GM21423 (cell line): ENCODE data around the gene NCK2.

Source experiments
- ATAC-seq: cut with Tn5 transposase; IDR thresholded peaks from one replicate; pipeline ENCODE4 v1.9.1; 2021; ENCODE audit warnings: mild to moderate bottlenecking, moderate library complexity; ENCODE audit not compliant: unreplicated experiment

Gene NCK2

DNA sequence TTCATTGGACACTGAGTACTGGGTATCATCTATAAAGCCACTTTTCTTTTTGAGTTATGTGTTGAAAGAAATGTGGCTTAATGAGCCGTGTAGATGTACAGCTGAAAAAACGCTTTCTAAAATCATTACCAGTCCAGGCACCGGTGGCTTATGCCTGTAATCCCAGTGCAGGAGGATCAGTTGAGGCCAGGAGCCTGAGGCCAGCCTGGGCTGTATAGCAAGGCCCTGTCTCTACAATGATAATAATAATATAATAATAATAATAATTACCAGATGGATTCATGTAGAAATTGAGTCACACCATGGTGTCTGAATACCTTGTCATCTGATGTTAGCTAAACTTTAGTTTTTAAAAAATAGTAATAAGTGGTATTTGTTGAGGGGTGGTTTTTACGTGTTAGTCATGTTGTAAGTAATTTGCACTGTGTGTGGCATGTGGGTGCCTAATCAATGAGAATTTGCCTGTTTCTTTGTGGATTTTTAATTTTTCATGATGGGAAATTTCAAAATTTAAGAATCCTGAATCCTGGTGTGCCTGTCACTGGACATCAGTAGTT lies 30.1 kb downstream of the NCK2 start:
- no peak for ATAC-seq

DNA sequence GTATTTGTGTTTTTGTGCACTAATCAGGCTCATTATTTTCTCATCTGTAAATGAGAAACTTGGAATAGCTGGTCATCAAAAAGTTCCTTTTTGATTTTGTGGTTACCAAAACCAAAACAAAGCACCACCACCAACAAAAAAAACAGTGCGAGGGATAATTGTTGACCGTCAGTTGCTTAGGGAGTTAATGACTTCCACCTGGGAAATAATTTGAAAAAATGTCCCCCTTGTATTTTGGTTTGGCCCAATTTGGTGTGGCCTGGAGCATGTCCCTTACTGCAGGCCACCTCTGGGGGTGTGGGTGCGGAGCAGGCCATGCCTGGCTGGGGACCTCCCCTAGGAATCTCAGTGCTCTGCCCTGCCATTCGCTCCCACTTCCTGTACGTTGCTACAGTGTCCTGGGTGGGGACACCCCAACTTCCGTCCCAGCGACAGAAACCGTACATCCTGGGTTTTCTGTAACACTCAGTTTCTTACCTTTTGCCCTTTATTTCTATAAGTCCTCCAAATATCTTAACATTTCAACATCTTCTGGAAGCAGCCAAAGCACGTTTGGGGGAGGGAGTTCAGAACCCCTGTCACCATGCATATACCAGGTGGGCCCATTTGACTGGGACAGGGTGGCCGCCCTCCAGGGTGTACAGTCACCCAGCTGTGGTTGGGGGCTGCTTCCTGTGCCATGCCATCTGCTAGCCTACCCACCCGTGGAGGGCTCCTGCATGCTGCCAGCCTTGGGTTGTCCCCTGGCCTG lies 31.3 kb downstream of the NCK2 start:
- peak; percentile 48 for ATAC-seq

DNA sequence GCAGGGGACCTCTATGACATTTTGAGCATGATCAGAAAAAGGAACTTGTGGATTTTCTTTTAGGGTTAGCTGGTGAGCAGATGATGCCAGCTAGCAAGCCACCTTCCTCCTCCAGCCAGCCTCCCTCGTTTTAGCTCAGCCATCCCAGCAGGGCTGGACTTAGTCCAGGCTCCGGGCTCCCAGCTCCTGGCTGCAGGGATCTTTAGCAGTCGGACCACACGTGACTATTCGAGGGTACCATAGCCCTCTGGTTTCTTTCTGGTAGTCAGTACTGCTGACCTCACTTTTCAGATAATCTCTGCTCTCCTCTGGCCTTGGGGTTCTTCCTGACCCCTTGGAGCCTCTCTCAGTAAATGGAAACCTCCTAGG lies 31.8 kb downstream of the NCK2 start:
- no peak for ATAC-seq

DNA sequence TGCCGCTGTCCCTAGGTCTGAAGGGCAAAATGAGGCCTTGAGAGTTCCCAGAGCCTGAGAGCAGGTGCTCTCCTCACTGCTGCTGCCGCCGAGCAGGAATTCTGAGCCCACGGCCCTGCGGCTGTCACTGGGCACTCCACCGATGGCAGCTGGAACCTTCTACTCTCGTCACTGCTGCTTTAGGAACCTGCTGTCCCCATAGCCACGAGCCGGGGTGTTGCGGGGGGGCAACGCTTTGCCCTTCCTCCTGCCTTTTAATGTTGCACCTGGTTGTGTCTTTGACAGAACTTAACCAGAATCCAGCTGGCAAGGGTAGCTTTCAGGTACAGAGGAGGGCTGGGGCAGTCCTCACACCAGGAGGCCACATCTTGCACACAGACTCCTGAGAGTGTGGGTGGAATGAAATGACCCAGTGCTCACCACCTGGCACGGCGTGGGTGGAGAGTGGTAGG lies 32.3 kb downstream of the NCK2 start:
- no peak for ATAC-seq

DNA sequence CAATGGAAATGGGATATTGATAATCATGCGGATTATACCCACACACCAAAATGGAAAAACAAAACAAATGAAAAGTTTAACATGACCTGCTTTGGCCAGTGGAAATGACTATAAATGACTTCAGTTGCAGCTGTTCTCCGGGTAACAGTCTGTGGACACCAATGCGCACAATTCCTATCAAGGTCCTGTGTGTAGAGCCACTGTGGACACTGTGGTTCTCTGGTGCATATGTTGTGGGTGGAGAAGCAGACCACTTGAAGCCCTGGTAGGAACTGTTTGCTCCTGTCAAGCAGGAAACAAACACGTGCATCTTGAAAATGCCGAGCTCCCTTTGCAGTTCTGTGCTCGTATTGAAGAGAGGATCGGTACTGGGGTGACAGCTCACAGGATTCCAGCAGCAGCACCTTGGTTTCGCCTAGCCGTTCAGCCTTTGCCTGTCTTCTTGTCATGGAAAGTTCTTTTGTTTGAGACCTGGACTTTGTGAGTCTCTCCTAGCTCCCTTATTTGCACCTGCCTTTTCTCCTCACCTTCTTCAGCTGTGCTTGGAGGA lies 32.9 kb downstream of the NCK2 start:
- ATAC-seq, result no peak

DNA sequence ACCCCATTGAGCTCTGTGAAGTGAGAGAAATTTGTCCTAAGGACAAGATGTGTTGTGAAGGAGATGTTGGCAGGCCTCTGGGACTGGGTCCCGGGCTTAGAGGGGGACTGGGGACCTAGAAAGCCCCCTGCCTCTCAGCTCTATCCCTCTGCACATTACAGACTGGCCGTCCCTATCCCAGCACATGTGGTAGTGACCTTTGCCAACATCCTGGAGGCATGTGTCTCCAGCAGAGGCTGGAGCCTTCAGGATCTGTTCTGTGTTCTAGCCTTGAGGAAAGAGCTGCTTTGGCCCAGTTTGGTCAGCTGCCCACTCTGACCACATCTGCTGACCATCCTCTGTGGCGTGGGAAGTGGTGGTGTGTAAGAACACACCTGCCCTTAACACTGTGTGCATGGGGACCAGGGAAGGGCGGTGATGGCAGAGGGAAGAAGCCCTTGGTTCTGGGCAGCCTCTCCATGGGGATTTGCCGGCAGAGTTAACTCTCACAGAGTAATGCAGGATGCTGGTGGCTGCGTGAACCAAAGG lies 33.4 kb downstream of the NCK2 start:
- ATAC-seq, result no peak

DNA sequence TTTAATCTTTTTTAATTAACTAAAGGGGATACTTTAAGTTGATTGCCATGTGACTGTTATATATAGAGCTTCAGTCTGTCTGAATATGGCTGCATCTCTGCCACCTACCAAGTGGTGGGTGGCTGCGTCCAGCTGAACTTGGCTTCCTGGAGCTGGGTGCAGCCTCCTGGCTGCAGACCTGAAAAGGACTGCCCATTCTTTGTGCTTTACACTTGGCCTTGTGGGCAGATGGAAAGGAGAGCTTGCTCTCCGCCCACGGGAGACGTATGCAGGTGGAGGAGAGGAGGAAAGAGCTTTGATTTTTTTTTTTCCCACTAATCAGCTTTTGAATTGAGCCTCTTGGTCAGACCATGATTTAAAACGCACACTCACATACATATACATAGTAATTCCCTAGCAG lies 34.7 kb downstream of the NCK2 start:
- no peak for ATAC-seq

DNA sequence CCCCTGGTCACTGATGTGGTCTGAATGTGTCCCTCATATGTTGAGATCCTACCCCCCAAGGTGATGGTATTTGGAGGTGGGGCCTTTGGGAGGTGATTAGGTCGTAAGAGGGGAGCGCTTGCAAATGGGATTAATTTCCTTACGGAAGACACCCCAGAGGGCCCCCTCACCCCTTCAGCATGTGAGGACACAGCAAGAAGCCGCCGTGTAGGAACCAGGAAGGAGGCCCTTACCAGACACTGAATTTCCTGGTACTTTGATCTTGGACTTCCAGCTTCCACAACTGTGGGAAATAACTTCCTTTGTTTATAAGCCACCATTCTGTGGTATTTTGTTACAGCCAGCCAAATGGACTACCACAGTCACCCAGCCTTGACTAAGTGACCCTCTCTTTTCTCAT lies 35.9 kb downstream of the NCK2 start:
- no peak for ATAC-seq

DNA sequence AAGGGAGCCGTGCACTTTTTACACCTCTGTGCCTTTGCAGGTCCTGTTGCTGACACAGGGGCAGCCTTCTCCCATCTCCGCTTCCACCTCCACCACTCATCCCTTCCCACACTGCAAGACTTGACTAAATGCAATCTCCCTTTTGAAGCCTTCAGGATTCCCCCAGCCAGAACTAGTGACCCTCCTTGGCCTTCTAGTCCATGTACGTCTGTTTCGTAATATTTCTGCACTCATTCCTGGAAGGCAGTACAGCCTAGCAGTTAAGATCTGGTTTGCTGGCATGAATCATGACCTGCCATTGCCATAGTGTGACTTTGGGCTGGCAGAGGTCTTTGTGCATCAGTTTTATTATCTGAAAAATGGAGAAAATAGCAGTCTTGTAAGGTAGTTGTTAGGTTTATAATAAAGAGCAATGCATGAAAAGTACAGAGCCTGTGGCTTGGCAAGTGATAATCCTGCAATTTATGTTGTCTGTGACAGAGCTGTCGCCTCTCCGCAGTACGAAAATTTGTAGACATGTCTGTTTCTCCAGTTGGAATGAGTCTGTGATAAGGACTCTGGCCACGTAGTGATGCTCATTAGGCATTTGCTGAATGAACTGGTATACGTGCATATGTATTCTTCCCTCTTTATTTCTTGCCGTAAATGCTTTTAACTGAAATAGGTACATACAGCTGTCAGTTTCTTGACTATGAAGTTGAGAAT lies 36.7 kb downstream of the NCK2 start:
- no peak for ATAC-seq

DNA sequence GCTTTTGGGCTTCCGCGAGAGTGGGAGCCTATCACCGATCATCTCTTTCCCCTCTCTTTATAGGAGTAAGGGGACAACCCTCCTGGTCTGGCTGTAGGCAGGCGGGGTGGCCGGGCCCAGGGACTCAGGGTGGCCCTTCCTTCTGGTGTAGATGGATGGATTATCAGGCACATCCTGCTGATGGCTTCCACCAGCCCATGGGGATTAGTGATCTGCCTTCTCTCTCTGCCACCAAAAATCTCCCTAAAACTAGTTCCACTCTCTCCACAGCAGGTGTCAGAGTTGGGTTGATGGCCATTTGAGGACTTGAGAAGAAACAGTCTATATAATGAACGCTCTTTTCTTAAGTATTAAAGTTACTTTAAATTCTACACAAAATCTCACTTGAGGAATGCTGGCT lies 37.4 kb downstream of the NCK2 start:
- no peak for ATAC-seq

DNA sequence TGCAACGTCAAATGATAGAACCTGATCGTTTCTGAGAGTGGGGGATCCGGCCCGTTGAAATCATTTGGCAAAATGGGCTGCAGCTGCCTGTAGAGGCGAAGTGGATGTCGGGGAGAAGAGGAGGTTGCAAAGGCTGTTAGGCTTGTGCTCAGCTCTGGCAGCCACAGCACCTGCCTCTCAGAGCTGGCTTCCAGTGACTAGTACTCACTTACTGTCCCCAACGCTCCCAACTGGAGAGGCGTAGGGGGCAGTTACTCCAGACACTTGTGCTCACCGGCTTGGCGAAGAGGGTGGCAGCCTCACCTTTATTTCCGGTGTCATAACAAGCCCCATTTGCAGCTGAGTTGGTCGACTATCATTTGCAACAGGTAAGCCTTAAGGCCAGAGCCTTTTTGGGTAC lies 37.9 kb downstream of the NCK2 start:
- no peak for ATAC-seq

DNA sequence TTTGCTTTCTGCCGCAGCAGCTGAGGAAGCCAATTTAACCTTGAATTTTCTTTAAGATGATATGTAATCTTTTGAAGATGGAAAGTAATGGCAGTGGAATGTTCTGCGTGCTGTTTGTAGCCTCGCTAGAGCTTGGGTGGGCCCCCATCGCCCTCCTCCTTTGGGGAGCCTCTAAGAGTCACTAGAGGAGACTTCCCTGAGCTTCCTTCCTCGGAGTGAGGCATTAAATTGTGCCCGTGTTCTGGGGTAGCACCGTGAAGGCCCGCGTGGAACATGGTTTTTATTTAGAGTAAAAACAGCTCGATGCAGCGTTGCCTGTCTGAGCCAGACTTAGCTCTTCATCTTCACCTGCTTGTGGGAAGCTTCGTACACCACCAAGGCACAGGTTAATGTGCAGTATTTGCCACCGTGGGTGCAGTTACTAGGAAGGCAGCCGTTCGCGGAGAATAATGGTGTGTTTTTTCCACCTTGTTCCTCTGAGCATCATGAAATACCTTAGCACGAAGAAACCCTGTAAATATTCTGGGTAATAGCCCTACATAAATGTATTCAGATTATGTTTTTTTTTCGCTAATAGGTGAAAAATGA lies 38.5 kb downstream of the NCK2 start:
- no peak for ATAC-seq

DNA sequence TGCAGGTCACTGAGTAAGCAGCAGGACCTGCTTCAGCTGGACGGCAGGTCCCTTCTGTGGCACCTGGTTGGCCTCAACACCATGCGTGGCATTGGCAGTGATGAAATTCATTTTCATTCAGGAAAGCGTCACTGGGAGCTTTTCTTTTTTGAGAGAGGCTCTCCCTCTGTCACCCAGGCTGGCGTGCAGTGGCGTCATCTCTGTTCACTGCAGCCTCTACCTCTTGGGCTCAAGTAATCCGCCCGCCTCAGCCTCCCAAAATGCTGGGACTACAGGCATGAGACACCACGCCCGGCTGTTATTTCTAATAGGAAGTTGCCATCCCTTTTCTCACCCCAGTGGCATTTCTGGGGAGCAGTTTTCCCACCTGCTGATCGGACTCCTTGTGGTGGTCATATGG lies 39.3 kb downstream of the NCK2 start:
- no peak for ATAC-seq

DNA sequence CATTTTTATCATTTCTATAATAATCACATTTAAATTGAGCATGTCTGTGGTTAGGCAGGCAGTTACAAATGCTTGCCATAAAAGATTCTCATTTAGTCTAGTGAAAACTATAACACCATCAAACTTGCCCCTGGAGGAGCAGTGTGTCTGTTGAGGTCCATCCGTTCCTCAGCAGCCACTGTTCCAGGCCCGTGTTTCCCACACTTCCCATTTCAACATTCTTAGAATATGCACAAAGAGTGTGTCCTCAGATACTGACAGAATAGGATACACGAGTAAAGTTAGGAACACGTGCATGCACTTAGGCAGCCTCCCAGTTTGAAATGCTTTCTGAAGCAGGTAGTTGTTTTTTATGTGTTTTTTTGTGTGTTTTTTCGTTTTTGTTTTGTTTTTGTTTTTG lies 39.9 kb downstream of the NCK2 start:
- no peak for ATAC-seq

DNA sequence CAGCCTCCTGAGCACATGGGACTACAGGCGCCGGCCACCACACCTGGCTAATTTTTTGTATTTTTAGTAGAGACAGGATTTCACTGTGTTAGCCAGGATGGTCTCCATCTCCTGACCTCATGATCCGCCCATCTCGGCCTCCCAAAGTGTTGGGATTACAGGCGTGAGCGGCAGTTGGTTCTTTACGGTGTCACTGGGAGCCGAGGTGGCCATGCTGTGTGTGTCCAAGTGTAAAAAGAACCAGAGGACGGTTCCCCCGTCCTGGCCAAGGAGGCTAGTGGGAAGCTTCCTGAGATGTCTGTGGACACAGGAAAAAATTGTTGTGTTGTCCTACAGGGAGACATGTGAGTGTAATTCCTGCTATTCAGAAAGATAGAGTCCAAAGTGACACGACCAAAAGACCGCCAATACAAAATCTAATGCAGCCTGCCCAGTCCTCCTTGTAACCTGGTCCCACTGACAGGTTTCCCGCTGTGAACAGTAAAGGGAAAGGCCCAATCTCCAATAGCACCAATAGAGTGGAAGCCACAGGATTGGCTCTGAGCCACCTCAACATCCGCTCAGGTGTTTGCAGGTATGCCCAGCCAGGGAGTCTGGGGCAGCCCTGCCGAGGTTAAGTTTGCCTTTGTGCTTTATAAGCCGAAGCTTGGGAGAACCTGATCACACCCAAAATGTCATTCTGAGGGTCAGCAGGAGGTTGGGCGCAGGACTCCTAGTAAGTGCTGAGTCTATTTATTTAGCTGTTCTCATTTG lies 40.6 kb downstream of the NCK2 start:
- no peak for ATAC-seq

DNA sequence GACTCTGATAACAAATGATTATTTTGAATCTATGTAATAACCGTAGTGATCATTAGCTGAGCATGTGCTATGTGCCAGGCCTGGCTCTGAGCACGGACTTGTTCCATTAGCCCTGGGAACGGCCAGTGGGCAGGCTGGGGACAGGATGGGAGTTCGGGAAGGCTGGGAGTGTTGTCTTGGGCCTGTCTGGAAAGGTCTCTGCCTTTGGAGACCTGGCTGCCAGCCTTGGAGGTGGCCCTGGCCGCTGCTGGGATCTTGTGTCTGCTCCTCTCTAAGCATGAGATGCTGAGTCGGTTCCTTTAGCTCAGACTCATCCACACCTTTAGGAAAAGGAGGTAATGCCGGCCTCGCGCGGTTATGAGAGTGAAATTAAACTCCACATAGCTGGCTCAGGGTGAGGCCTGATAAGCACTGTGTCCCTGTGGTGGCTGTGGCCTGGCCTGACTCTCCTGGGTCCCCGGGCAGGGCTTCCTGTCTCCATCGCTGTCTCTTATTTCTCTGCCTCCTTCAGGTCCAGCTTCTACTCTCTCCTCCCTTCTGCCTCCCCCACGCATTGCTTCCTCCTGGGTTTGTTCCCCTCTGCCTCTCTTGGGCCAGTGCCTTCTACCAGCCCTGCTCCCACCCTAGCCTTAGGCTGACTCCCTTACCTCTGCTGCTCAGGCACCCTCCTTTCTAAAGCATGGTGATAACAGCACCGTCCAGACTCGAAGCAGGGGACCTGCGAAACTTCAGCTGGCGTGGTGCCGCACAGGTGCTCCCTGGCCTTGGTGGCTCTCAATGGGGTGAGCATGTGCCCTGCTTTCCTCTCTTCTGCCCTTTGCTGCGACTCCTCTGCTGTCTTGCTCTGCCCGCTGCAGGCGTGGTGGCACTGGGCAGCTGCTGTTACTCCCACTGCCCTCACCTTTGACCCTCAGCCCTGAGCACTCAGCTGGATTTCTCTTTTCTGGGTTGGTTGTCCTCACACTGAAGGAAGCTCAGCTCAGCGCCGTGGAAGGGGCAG lies 41.8 kb downstream of the NCK2 start:
- ATAC-seq, result peak; percentile 30

DNA sequence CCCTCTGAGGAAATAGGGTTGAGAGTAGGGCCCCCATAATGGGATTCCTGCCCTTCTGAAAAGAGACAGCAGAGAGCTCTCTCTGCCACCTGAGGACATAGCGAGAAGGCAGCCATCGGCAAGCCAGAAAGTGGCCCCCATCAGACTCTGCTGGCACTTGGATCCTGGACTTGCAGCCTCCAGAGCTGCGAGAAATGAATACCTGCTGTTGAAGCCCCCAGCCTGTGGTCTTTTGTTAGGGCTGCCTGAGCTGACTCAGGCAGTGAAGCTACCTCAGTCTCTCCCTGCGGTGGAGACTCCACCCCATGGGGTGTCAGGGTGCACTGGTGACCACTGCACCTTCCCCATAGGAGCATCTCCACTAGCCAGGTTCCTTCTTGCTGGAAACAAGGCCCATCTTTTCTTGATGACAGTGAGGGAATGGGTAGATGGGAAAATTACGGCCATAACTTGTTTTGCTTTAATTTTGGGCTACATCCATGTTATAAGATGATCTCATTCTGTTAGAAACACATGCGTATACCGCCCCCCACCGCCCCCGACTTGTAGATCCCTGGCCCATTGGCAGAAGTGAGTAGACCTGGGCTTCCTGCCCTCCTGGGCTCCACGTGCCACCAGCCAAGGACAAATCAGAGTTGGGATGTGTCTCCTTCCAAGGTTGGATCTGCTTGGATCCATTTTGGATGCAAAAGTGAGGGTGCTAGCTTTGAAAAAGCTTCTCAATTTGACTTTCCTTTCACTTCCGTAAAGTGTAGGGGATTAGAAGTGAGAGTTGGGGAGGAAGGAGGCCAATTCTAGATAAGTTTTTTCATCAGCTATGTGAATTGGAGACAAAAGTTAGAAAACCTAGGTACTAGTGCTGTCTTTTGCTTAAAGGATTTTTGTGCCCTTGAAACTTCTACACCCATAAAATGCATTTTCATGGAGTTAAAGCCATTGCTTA lies 42.9 kb downstream of the NCK2 start:
- no peak for ATAC-seq

DNA sequence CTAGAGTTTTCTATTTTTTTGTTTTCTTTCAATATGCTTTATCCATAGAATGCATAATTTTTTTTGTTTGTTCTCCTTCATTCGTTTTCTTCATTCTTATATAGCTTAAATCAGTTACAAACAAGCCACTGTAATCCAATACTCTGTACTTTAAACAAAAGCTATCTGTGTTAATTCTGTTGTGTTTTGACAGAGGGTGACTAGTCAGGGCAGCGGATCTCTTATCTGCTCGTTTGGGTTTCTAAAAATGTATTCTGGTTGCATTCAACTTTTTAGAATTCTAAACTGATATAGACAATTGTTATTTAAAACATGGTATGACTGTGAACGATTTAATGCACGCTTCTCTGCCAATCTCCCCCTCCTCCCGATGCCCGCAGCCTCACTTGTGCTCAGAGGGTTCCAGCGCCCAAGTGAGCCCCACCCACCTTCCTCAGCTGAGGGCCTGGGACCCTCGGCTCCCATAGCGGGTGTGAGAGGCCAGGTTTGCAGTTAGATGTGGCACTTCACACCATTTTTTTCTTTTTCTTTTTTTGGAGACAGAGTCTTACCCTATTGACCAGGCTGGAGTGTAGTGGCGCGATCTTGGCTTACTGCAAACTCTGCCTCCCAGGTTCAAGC lies 44.1 kb downstream of the NCK2 start:
- ATAC-seq, result no peak
